Lung (tissue), 12 donors: ENCODE data around the gene TNIK. TPM values are rescaled to one million over a fixed set of nuclear protein-coding genes. Genes with fewer than 3 reads are reported as not detected.

Experiments
- ATAC-seq: fragments of 200-7000 bp; cut with Tn5 transposase; one replicate; pipeline ENCODE4 v1.9.1; 2020; ENCODE audit warnings: moderate number of reproducible peaks; ENCODE audit not compliant: insufficient read depth, low FRiP score
- DNase-seq, 3 donors: peaks; one replicate each; pipeline ENCODE4 v3.0.0-alpha.2; 2013 to 2017
- H3K27ac ChIP-seq, 2 donors: one replicate each; pipeline ENCODE4 v1.5.1; 2013; ENCODE audit warnings: mild to moderate bottlenecking in 2 of 2, moderate library complexity in 2 of 2, control low read depth in 1 of 2, inconsistent platforms in 1 of 2, low read depth in 1 of 2, low read length in 1 of 2
- H3K27me3 ChIP-seq, 3 donors: one replicate each; pipeline ENCODE4 v1.5.1; 2013; ENCODE audit warnings: low read length in 2 of 3; ENCODE audit not compliant: control insufficient read depth in 3 of 3, insufficient read depth in 3 of 3
- H3K36me3 ChIP-seq, 4 donors: one replicate each; pipeline ENCODE4 v1.5.1; 2013; ENCODE audit warnings: low read length in 4 of 4, mild to moderate bottlenecking in 1 of 4, moderate library complexity in 1 of 4; ENCODE audit not compliant: control insufficient read depth in 4 of 4, insufficient read depth in 4 of 4
- H3K4me1 ChIP-seq, 5 donors: one replicate each; pipeline ENCODE4 v1.5.1; 2013; ENCODE audit warnings: low read length in 5 of 5, mild to moderate bottlenecking in 2 of 5, moderate library complexity in 1 of 5; ENCODE audit not compliant: control insufficient read depth in 5 of 5, insufficient read depth in 5 of 5
- H3K4me3 ChIP-seq: one replicate; pipeline ENCODE4 v1.5.1; 2013; ENCODE audit warnings: mild to moderate bottlenecking, control low read depth, moderate library complexity
- H3K9ac ChIP-seq, 2 donors: one replicate each; pipeline ENCODE4 v1.5.1; 2013; ENCODE audit warnings: low read length in 2 of 2, control low read depth in 1 of 2; ENCODE audit not compliant: insufficient read depth in 1 of 2
- H3K9me3 ChIP-seq, 4 donors: one replicate each; pipeline ENCODE4 v1.5.1; 2013; ENCODE audit warnings: low read length in 3 of 4, mild to moderate bottlenecking in 1 of 4, moderate library complexity in 1 of 4; ENCODE audit not compliant: control insufficient read depth in 4 of 4, insufficient read depth in 3 of 4
- WGBS, 2 donors: extraction: QIAGEN DNeasy Blood & Tissue Kit; methylation state at CpG; one replicate each; pipeline ENCODE4 v1.1.7; 2013; 5-methylcytosine and 5-hydroxymethylcytosine counted together
- polyA plus RNA-seq, 2 donors: library from polyadenylated mRNA; stranded (reverse); fragments of 200-250 nt; gene quantifications; one replicate each; pipeline ENCODE4 v1.2.1, GENCODE V29; 2013
- total RNA-seq, 2 donors: library from RNA; depleted of rRNA in 1 of 2; stranded (reverse); fragments of >200 nt in 1 of 2; gene quantifications; one replicate each; pipeline ENCODE4 v1.2.1, GENCODE V29; 2014 to 2021
- TF ChIP-seq, protein P1 (sequence below): IDR thresholded peaks from 2 replicates; pipeline ENCODE4 v1.5.1; 2012; ENCODE audit warnings: mild to moderate bottlenecking; ENCODE audit errors: control extremely low read depth, extremely low read depth
- donor health status: control.
- donor health status: control.
- donor health status: Bipolar disorder and iron deficiency.
- donor health status: healthy.
- donor health status: DM: yes; HTN: yes; CAD: no.

TNIK gene
- total and polyA plus RNA-seq, 4 donors, result 9.4 to 36.3 (median 14.3) TPM

DNA sequence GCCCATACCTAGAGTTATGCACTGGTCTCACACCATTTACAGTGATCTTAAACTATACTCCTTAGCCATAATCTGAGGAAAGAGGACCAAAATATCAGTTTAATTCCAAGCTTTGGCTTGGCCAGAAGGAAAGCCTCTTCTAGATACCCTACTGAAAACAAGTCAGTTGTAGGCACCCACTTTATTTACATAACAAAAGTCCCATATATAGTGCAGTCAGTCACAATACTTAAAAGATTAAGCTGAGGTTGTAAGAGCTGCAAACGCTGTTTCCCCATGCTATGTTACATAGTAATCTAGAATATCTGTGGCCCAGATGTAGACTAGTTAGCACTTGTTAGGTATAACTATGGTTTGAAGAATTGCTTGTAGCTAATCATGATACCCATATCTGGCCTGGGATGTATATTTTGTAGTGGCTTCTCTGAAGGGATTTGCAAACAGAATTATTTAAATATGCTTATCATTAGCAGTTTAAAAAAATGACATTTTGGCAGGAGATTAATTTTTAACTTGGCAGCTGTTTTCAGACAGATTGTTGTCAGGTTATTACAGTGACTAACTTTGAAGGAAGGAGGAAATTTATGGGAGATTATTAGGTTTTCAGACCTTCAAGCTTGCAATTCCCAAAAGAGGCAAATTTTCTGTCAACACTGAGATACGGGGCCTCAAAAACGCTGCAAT lies 273.2 kb downstream of the TNIK start:
- Histone ChIP-seq H3K36me3 (no peaks in the 10 kb centered on the region), H3K9ac (peak overlapping the region in 1 of 2 donors; percentile 23), H3K4me3 (no peak overlapping the region), H3K27me3 (no peaks in the 10 kb centered on the region), H3K27ac (no peak overlapping the region), H3K9me3 (no peaks in the 10 kb centered on the region), H3K4me1 (peaks cover 0 to 40% (median 13%) of the 10 kb centered on the region in 5 donors)
- WGBS, 2 donors, result 70 to 78% methylated on average over 3 of the region's 3 CpGs
- TF ChIP-seq, protein P1, sequence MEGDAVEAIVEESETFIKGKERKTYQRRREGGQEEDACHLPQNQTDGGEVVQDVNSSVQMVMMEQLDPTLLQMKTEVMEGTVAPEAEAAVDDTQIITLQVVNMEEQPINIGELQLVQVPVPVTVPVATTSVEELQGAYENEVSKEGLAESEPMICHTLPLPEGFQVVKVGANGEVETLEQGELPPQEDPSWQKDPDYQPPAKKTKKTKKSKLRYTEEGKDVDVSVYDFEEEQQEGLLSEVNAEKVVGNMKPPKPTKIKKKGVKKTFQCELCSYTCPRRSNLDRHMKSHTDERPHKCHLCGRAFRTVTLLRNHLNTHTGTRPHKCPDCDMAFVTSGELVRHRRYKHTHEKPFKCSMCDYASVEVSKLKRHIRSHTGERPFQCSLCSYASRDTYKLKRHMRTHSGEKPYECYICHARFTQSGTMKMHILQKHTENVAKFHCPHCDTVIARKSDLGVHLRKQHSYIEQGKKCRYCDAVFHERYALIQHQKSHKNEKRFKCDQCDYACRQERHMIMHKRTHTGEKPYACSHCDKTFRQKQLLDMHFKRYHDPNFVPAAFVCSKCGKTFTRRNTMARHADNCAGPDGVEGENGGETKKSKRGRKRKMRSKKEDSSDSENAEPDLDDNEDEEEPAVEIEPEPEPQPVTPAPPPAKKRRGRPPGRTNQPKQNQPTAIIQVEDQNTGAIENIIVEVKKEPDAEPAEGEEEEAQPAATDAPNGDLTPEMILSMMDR, result no peak
- ATAC-seq (no peak), DNase-seq (no peak)

DNA sequence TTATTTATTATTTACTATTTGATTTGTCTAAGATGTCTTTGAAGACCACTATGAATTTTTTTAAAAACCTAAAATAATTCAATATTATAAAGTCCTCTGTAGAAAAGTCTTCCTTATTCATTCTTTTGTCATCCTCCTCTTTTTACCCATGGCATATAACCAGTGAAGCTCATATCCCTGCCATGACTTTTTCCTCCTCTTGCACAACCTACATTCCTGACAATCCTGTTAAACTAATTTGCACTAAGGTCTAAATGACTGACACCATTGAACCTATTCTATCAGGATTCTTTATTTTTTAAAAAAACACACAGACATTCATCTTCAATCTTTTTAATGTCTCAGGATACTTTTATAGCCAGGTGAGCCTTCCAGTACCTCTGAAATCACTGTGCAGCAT lies 273.8 kb downstream of the TNIK start:
- no peaks in the 10 kb centered on the region for H3K27me3 ChIP-seq
- H3K9me3 ChIP-seq, result no peaks in the 10 kb centered on the region
- no peak overlapping the region for H3K4me3 ChIP-seq
- TF ChIP-seq, protein P1, result no peak
- ATAC-seq (no peak), DNase-seq (no peak)
- no peak overlapping the region for H3K27ac ChIP-seq
- H3K4me1 ChIP-seq, result peaks cover 0 to 40% (median 13%) of the 10 kb centered on the region in 5 donors
- H3K9ac ChIP-seq, result no peak overlapping the region
- no peaks in the 10 kb centered on the region for H3K36me3 ChIP-seq

DNA sequence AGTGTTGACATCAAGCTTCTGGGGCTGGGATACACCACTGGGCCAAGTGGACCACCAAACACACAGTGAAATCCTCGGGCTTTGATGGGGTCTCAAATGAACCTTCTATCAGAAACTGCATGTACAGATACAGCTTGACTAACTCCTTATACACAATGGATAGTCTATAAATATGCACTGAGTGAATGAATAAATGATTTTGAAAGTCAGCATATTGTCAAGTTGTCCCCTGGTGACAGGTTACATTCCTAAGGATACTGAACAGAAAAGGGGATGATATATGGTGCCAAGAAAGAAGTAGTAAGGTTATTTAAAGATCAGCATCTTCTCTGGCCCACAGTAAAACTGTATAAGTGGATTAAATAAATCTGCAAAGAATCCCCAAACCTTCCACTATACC lies 274.2 kb downstream of the TNIK start:
- Histone ChIP-seq H3K9ac (no peak overlapping the region), H3K27me3 (no peaks in the 10 kb centered on the region), H3K4me1 (peaks cover 0 to 40% (median 13%) of the 10 kb centered on the region in 5 donors), H3K27ac (no peak overlapping the region), H3K9me3 (no peaks in the 10 kb centered on the region), H3K36me3 (no peaks in the 10 kb centered on the region), H3K4me3 (no peak overlapping the region)
- WGBS, 2 donors, result 80 to 88% methylated on average over 1 of the region's 1 CpG
- DNase-seq (no peak), ATAC-seq (no peak)
- TF ChIP-seq, protein P1, result no peak

DNA sequence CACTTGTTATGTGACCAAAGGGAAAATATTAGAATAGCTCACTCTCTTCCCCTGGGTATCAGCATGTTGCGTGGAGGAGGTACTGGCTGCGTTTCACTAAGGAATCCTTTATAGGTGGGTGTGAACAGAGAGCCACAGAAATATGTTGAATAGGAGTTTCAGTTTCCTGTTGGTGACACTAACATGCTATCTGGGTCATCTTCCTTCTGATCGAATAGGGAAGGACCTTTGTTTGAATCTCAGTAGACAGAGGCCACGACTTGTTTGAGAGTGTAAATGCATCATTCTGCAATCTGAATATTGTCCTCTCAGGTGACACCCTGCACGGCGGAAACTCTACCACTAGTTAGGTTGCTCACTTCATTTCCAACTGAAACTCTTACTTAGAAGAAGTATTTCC lies 275.8 kb downstream of the TNIK start:
- Histone ChIP-seq H3K4me1 (peaks cover 0 to 36% (median 13%) of the 10 kb centered on the region in 5 donors), H3K9me3 (no peaks in the 10 kb centered on the region), H3K27ac (no peak overlapping the region), H3K4me3 (no peak overlapping the region), H3K27me3 (no peaks in the 10 kb centered on the region), H3K9ac (no peak overlapping the region), H3K36me3 (no peaks in the 10 kb centered on the region)
- 63 to 73% methylated on average over 6 of the region's 6 CpGs for WGBS, 2 donors
- DNase-seq, result no peak
- TF ChIP-seq, protein P1, result no peak
- ATAC-seq, result no peak
